Inflammatory macrophage treated with lipopolysaccharide for 4 hours (primary cell): ENCODE data around the gene PLEK.
"Not testable (repeated sequence)": the region's sequence is repeated elsewhere in the genome, so short reads cannot be mapped to it uniquely, and the experiment has no call there.

Source experiments
- DNase-seq: peaks from one replicate; pipeline ENCODE4 v3.0.0-alpha.2; 2020

The PLEK gene

GRCh38 chr2:68418855-68419254 lies 53.8 kb downstream of the PLEK start:
- no peak for DNase-seq

- no peak for DNase-seq
Measured at GRCh38 chr2:68420254-68420910, 55.3 kb downstream of the PLEK start.

GRCh38 chr2:68423966-68424650 lies 59.0 kb downstream of the PLEK start:
- peak; percentile 85 for DNase-seq

- DNase-seq = no peak
Measured at GRCh38 chr2:68425503-68425902, 60.4 kb downstream of the PLEK start.

GRCh38 chr2:68426446-68426845 lies 61.4 kb downstream of the PLEK start:
- no peak for DNase-seq

- peak; percentile 92 for DNase-seq
Measured at GRCh38 chr2:68426848-68427579, 61.9 kb downstream of the PLEK start.

GRCh38 chr2:68428126-68428525 lies 63.0 kb downstream of the PLEK start:
- DNase-seq = no peak

GRCh38 chr2:68428746-68429145 lies 63.7 kb downstream of the PLEK start:
- DNase-seq = no peak

- DNase-seq = no peak
Measured at GRCh38 chr2:68429311-68429826, 64.3 kb downstream of the PLEK start.

GRCh38 chr2:68431316-68431972 lies 66.4 kb downstream of the PLEK start:
- DNase-seq = no peak

- no peak for DNase-seq
Measured at GRCh38 chr2:68432696-68433658, 67.9 kb downstream of the PLEK start.

- DNase-seq = peak; percentile 81
Measured at GRCh38 chr2:68434981-68435380, 69.9 kb downstream of the PLEK start.

GRCh38 chr2:68435615-68436014 lies 70.5 kb downstream of the PLEK start:
- no peak for DNase-seq

GRCh38 chr2:68436270-68436669 lies 71.2 kb downstream of the PLEK start:
- no peak for DNase-seq

GRCh38 chr2:68438455-68439303 lies 73.6 kb downstream of the PLEK start:
- peak; percentile 80 for DNase-seq

GRCh38 chr2:68441179-68441993 lies 76.3 kb downstream of the PLEK start:
- DNase-seq = peak; percentile 98

GRCh38 chr2:68441994-68442322 lies 76.9 kb downstream of the PLEK start:
- DNase-seq = no peak

GRCh38 chr2:68446425-68446824 lies 81.3 kb downstream of the PLEK start:
- DNase-seq = not testable (repeated sequence)
